Heart left ventricle (tissue), 13 donors: ENCODE data around the gene TMEM52.

Source experiments
- POLR2A ChIP-seq, 2 donors: fragments of 450-650 bp; IDR thresholded peaks; one replicate each; pipeline ENCODE4 v1.6.1; 2017; ENCODE audit warnings: antibody characterized with exemption in 2 of 2, mild to moderate bottlenecking in 2 of 2, moderate library complexity in 2 of 2
- TF ChIP-seq, protein P1 (sequence below), 12 donors: fragments of 200-600 bp; sonication (generic) in 4 of 12; IDR thresholded peaks; one replicate each; pipeline versions ENCODE4 v1.5.0 to v1.8.0; 2018 to 2022; ENCODE audit warnings: antibody characterized with exemption in 12 of 12, mild to moderate bottlenecking in 5 of 12
- donor health status: ischemic (EF 13 %, LVEDD 7.1; RV severe dilation, severe dysfunction).
- donor health status: DM: no; HTN: yes; CAD: no.
- donor health status: DM: no; HTN: no; CAD: no.
- donor health status: ischemic (EF 25% LVEDD 6.9; RV normal size, moderate dysfunction).
- donor health status: ischemic (EF 25% LVEDD 5.7; RV mildly dilated, moderate dysfunction).
- donor health status: ischemic (EF 35%, LVEDD 5.7; RV mildly dilated, moderate dysfunction).
- donor health status: nonischemic (EF 11% LVEDD 7.7; RV severe dilation, severe dysfunction).
- donor health status: DM: yes; HTN: yes; CAD: no.
- donor health status: PGD.
- donor health status: ischemic (EF 29% LVEDD 5.4; RV normal size, mild dysfunction).
- donor health status: nonischemic (EF 23%, LVEDD 6.1; RV moderate dilation, normal function).

DNA sequence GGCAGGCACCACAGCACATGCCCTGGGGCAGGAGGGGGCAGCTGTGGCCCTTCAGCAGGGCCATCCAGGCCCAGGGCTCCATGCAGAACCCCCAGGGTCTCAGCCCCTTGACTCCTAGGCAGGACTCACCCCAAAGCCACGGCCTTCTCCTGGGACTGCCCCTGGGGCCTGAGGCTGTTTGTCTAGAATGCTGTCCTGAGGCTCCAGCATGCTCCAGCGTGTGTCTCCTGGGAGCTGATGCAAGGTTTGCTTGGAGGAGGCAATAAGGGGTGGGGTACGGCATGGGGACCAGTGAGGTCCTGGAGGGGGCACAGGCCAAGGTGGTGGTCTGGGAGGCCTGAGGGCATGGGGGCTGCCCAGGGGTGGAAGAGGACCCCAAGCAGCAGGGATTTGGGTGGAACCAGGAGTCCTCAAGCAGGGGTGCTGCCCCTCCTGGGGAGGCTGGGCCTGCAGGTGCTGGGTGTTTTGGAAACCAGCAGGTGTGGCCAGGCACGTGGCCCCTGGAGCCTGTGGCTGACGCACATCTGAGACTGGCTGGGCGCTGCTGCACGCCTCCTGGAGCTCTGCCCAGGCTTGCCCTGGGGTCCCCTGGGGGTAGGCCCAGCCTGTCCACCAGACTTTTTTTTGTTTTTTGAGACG is 11.9 kb downstream of the TMEM52 start:
- TF ChIP-seq, protein P1, sequence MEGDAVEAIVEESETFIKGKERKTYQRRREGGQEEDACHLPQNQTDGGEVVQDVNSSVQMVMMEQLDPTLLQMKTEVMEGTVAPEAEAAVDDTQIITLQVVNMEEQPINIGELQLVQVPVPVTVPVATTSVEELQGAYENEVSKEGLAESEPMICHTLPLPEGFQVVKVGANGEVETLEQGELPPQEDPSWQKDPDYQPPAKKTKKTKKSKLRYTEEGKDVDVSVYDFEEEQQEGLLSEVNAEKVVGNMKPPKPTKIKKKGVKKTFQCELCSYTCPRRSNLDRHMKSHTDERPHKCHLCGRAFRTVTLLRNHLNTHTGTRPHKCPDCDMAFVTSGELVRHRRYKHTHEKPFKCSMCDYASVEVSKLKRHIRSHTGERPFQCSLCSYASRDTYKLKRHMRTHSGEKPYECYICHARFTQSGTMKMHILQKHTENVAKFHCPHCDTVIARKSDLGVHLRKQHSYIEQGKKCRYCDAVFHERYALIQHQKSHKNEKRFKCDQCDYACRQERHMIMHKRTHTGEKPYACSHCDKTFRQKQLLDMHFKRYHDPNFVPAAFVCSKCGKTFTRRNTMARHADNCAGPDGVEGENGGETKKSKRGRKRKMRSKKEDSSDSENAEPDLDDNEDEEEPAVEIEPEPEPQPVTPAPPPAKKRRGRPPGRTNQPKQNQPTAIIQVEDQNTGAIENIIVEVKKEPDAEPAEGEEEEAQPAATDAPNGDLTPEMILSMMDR (IDR thresholded peaks at IDR 0.05): no peak
- no peak for TF ChIP-seq POLR2A (IDR thresholded peaks at IDR 0.05)
